NCI-H1092 (cell line): ENCODE data around the gene LSM7.

Experiments used
- DNase-seq: peaks from one replicate; lab custom pipeline; 2025; lab: John Stamatoyannopoulos, UW

The LSM7 gene

GRCh38 chr19:2278459-2279158, 49.8 kb downstream of the LSM7 start:
- DNase-seq = no peak

DNA sequence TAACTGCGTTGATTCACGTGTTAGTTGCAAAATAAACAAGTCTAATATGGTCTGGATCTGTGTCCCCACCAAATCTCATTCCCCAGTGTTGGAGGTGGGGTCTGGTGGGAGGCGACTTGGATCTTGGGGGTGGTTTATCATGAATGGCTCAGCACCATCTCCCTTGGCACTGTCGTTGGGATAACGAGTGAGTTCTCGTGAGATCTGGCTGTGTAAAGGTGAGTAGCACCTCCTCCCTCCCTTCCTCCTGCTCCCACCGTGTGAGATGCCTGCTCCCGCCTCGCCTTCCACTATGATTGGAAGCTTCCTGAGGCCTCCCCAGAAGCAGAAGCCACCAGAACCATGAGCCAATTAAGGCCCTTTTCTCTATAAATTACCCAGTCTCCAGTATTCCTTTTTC, 51.2 kb downstream of the LSM7 start:
- DNase-seq = no peak

GRCh38 chr19:2276429-2276986, 51.9 kb downstream of the LSM7 start:
- DNase-seq = no peak

GRCh38 chr19:2275588-2276428, 52.6 kb downstream of the LSM7 start:
- no peak for DNase-seq

- peak; percentile 29 for DNase-seq
These were observed 53.4 kb downstream of the LSM7 start for GRCh38 chr19:2274931-2275535.

GRCh38 chr19:2274185-2274711, 54.1 kb downstream of the LSM7 start:
- no peak for DNase-seq

- DNase-seq = peak; percentile 66
These were observed 54.8 kb downstream of the LSM7 start for GRCh38 chr19:2273356-2274184.
